HepG2 (cell line): Measurements from ENCODE around the gene TNFAIP1. TPM values are rescaled to one million over a fixed set of nuclear protein-coding genes. Genes with fewer than 3 reads are reported as not detected.
"Not testable (repeated sequence)": the region's sequence is repeated elsewhere in the genome, so short reads cannot be mapped to it uniquely, and the experiment has no call there.

Experiments
- ATAC-seq: fragments of 200-7000 bp; cut with Tn5 transposase; 3 replicates; pipeline ENCODE4 v1.9.1; 2020; ENCODE audit warnings: mild to moderate bottlenecking, moderate library complexity
- BruUV-seq: library from RNA; stranded (reverse); fragments of 400-500 nt; replicated peaks from 2 replicates; lab custom pipeline; 2021; lab: Mats Ljungman, UMichigan
- CTCF ChIA-PET: fragments of 300-600 bp; formaldehyde crosslinking; extraction: SDS; loops from one replicate; lab custom pipeline; 2021; ENCODE audit warnings: low total read pairs, inconsistent platforms, low intra/inter-chr PET ratio; lab: Yijun Ruan, JAX
- POLR2A ChIA-PET: fragments of 350-600 bp; sonication (Branson Sonifier 250); formaldehyde crosslinking; loops from one replicate; lab custom pipeline; 2020; ENCODE audit warnings: antibody characterized with exemption, inconsistent platforms; lab: Yijun Ruan, JAX
- DNase-seq: peaks from one replicate; pipeline ENCODE4 v3.0.0-alpha.2; 2015; ENCODE audit warnings: low spot score
- FAIRE-seq: peaks from 3 replicates; lab custom pipeline; 2011; peaks lifted over from hg19 to GRCh38; lab: Jason Lieb, UNC
- H2AFZ ChIP-seq: one replicate; pipeline ENCODE4 v1.6.1; 2011; ENCODE audit warnings: low read length, inconsistent platforms
- H3K27ac ChIP-seq: fragments of 300-600 bp; 3 replicates; pipeline ENCODE4 v1.8.0; 2011; ENCODE audit warnings: mixed run types, mild to moderate bottlenecking, mixed read lengths, low read length, inconsistent platforms; ENCODE audit not compliant: insufficient read depth; ENCODE audit errors: extremely low read length
- H3K27me3 ChIP-seq, 2 experiments: fragments of 200-600 bp in 1 of 2; 2 replicates in 1 of 2; 3 replicates in 1 of 2; pipeline versions ENCODE4 v1.6.0 to v1.8.0; 2011; ENCODE audit warnings: low read length in 2 of 2, mild to moderate bottlenecking in 2 of 2, moderate library complexity in 2 of 2, inconsistent platforms in 1 of 2; ENCODE audit not compliant: insufficient read depth in 2 of 2, control insufficient read depth in 1 of 2
- H3K36me3 ChIP-seq, 2 experiments: fragments of 200-600 bp in 1 of 2; replicated peaks in 1 of 2; 2 replicates in 1 of 2; 3 replicates in 1 of 2; pipeline versions ENCODE4 v1.5.1 to v1.8.0; 2011; ENCODE audit warnings: low read length in 2 of 2, inconsistent platforms in 1 of 2; ENCODE audit not compliant: insufficient read depth in 2 of 2, control insufficient read depth in 1 of 2
- H3K4me1 ChIP-seq: 2 replicates; pipeline ENCODE4 v1.5.1; 2012; ENCODE audit warnings: low read length, inconsistent platforms; ENCODE audit not compliant: insufficient read depth
- H3K4me2 ChIP-seq: 2 replicates; pipeline ENCODE4 v1.6.0; 2011; ENCODE audit warnings: low read depth, low read length, inconsistent platforms
- H3K4me3 ChIP-seq, 3 experiments: fragments of 200-600 bp in 1 of 3; sonication (generic), shearing (Covaris generic) in 1 of 3; replicated peaks in 1 of 3; 2 replicates each; pipeline ENCODE4 v1.5.1; 2011 to 2016; ENCODE audit warnings: low read length in 3 of 3, inconsistent platforms in 2 of 3, low read depth in 2 of 3, mild to moderate bottlenecking in 2 of 3, control low read depth in 1 of 3, mixed read lengths in 1 of 3; ENCODE audit not compliant: insufficient read depth in 1 of 3
- H3K79me2 ChIP-seq: one replicate; pipeline ENCODE4 v1.6.1; 2011; ENCODE audit warnings: low read length, inconsistent platforms; ENCODE audit not compliant: insufficient read depth
- H3K9ac ChIP-seq: 2 replicates; pipeline ENCODE4 v1.6.0; 2011; ENCODE audit warnings: mild to moderate bottlenecking, low read depth, low read length, inconsistent platforms; ENCODE audit not compliant: insufficient read depth
- H3K9me3 ChIP-seq: 2 replicates; pipeline ENCODE4 v1.5.1; 2012; ENCODE audit warnings: mild to moderate bottlenecking, low read length
- H4K20me1 ChIP-seq: 2 replicates; pipeline ENCODE4 v1.6.0; 2011; ENCODE audit warnings: inconsistent platforms, mild to moderate bottlenecking, low read length, moderate library complexity; ENCODE audit not compliant: insufficient read depth
- CTCF ChIP-seq: sonication (generic); formaldehyde crosslinking; IDR thresholded peaks from 2 replicates; pipeline ENCODE4 v1.5.0; 2020; ENCODE audit warnings: mild to moderate bottlenecking, missing genetic modification reagents, moderate library complexity
- ETV5 ChIP-seq: IDR thresholded peaks from 2 replicates; pipeline ENCODE4 v1.6.1; 2018; ENCODE audit warnings: missing biosample characterization, missing genetic modification reagents, inconsistent platforms, borderline replicate concordance
- FOXM1 ChIP-seq: sonication (generic); formaldehyde crosslinking; IDR thresholded peaks from 2 replicates; pipeline ENCODE4 v1.5.0; 2020; ENCODE audit warnings: missing genetic modification reagents
- MNT ChIP-seq: fragments of 450-650 bp; IDR thresholded peaks from 2 replicates; pipeline ENCODE4 v1.6.1; 2016
- NFYB ChIP-seq: sonication (generic); formaldehyde crosslinking; IDR thresholded peaks from 2 replicates; pipeline ENCODE4 v1.4.0; 2020; ENCODE audit warnings: missing genetic modification reagents
- REPIN1 ChIP-seq: sonication (generic); formaldehyde crosslinking; IDR thresholded peaks from 2 replicates; pipeline ENCODE4 v1.8.0; 2022; ENCODE audit warnings: missing genetic modification reagents, low read depth, mild to moderate bottlenecking, borderline replicate concordance
- ZNF501 ChIP-seq: sonication (generic); formaldehyde crosslinking; IDR thresholded peaks from 2 replicates; pipeline ENCODE4 v1.5.1; 2020; ENCODE audit warnings: mild to moderate bottlenecking, moderate library complexity, missing genetic modification reagents
- WGBS: methylation state at CpG from one replicate; pipeline ENCODE4 v1.1.6; 2017; ENCODE audit warnings: low lambda C conversion rate; 5-methylcytosine and 5-hydroxymethylcytosine counted together
- in situ Hi-C: cut with HindIII; loops from 2 replicates; pipeline ENCODE4 v1.10.0; 2017; ENCODE audit warnings: low pct_unique_long_range_greater_than_20kb; ENCODE audit not compliant: extremely low pct_ligation_motif_present
- intact Hi-C: fragments of 100-400 bp; cut with micrococcal nuclease; formaldehyde crosslinking; loops from one replicate; pipeline ENCODE4 v1.10.0; 2022; ENCODE audit not compliant: unreplicated experiment
- polyA plus RNA-seq, 8 experiments: library from polyadenylated mRNA; depleted of rRNA in 3 of 8; stranded (reverse) in 7 of 8; unstranded in 1 of 8; fragments of >200 nt; fragmentation: Illumina TruSeq in 4 of 8; extraction: Trizol in 4 of 8; gene quantifications; 2 replicates each; pipeline versions ENCODE4 v1.2.1 to v1.2.3, GENCODE V29; 2011 to 2016; ENCODE audit warnings: low read depth in 4 of 8, missing spikeins in 1 of 8, mixed read lengths in 1 of 8; ENCODE audit not compliant: insufficient read depth in 1 of 8
- total RNA-seq, 5 experiments: library from RNA; depleted of rRNA; stranded (reverse); fragments of >200 nt; fragmentation: Illumina TruSeq; extraction: Trizol; gene quantifications; 2 replicates each; pipeline ENCODE4 v1.2.3, GENCODE V29; 2016; ENCODE audit warnings: low read depth in 1 of 5
- TF ChIP-seq, protein P1 (sequence below): sonication (generic); formaldehyde crosslinking; IDR thresholded peaks from 2 replicates; pipeline ENCODE4 v1.4.0; 2020; ENCODE audit warnings: missing genetic modification reagents

Gene TNFAIP1
- total and polyA plus RNA-seq, 2 of the 13 experiments (the other 11 are each of a cell fraction or from before 2014, with no cell fraction given) = 17.5 to 40.6 TPM

GRCh38 chr17:28338056-28338768, 2.7 kb downstream of the TNFAIP1 start:
- WGBS = 76% methylated on average over 5 of the region's 5 CpGs
- Histone ChIP-seq H3K27ac (no peak overlapping the region), H3K4me2 (no peak overlapping the region), H4K20me1 (no peaks in the 10 kb centered on the region; the same call in 1 of the 2 replicates), H3K27me3 (no peaks in the 10 kb centered on the region; a peak in 1 of 5 replicates), H3K4me3 (no peak overlapping the region), H3K4me1 (peaks cover 31% of the 10 kb centered on the region), H3K79me2 (peaks cover 44% of the 10 kb centered on the region), H2AFZ (no peak overlapping the region), H3K9ac (no peak overlapping the region), H3K36me3 (peaks cover 17 to 27% of the 10 kb centered on the region in 2 experiments; a peak in 4 of 5 replicates), H3K9me3 (no peaks in the 10 kb centered on the region)
- FAIRE-seq = no peak
- intact Hi-C loops (no loop called here), in situ Hi-C loops (no loop called here)
- TF ChIP-seq, protein P1, sequence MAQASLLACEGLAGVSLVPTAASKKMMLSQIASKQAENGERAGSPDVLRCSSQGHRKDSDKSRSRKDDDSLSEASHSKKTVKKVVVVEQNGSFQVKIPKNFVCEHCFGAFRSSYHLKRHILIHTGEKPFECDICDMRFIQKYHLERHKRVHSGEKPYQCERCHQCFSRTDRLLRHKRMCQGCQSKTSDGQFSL (CRISPR knock-in tag) = no peak
- TF ChIP-seq ETV5 (CRISPR knock-in tag) (no peak), CTCF (CRISPR knock-in tag) (peak; percentile 16; the same call in 1 of the 2 replicates), MNT (no peak), REPIN1 (CRISPR knock-in tag) (no peak), NFYB (no peak), FOXM1 (no peak), ZNF501 (CRISPR knock-in tag) (no peak)
- no peak for ATAC-seq
- CTCF ChIA-PET = no interaction called here
- BruUV-seq = no TSS peak
- POLR2A ChIA-PET = interaction anchor here (0.9 kb wide), 1 partner anchor 19 kb away, joined by 3 read pairs; the partner anchor contains the start of gene POLDIP2
- no peak for DNase-seq

GRCh38 chr17:28338769-28339212, 3.2 kb downstream of the TNFAIP1 start:
- CTCF ChIA-PET, in situ Hi-C loops, intact Hi-C loops, H3K4me3 ChIP-seq, BruUV-seq, POLR2A ChIA-PET, H4K20me1 ChIP-seq, H3K27me3 ChIP-seq, DNase-seq, H3K27ac ChIP-seq, FAIRE-seq, ATAC-seq, H3K9ac ChIP-seq, H3K4me2 ChIP-seq, H2AFZ ChIP-seq, H3K9me3 ChIP-seq: not testable (repeated sequence)
- Histone ChIP-seq H3K79me2 (peaks cover 38% of the 10 kb centered on the region), H3K36me3 (peaks cover 20 to 30% of the 10 kb centered on the region in 2 experiments; a peak in 4 of 5 replicates), H3K4me1 (peaks cover 25% of the 10 kb centered on the region)
- 96% methylated on average over 8 of the region's 8 CpGs for WGBS
